NAMALWA (cell line): ENCODE data around the gene MEGF10.

Source experiments
- DNase-seq: peaks from one replicate; pipeline ENCODE4 v3.0.0-alpha.2; 2015; ENCODE audit warnings: low spot score

Gene MEGF10

DNA sequence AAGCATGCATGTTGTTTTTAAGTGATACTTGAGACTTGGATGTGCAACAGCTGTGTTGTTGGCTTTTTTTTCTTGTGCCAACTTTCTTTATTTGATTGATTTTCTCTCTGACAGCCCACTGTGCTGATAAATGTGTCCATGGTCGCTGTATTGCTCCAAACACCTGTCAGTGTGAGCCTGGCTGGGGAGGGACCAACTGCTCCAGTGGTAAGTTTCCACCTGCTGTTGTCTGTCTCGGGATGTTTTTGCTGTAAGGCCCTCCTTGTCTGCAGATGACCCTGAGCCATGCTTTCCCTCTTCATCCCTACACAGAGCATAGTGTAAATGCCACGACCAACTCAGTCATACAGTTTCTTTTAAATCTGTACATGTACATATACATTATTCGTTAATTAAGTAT lies 79.2 kb downstream of the MEGF10 start:
- DNase-seq = no peak

DNA sequence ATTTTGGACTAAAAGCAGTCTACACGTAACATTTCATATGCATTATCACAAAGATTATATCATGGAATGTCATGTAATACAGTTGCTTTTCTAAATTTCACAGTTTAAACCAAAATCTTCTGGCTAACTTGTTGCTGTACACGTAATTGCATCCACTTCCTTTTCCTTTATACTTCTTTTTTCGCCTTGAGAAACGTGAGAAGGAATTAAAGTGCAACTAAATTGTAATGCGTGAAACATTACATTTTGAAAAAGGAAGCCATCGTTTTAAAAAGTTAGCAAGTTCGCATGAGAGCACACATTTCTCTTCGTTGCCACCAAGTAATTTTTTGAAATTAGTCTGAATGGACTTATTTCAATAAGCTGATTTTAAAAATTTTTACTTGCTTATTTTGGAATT lies 80.0 kb downstream of the MEGF10 start:
- no peak for DNase-seq

DNA sequence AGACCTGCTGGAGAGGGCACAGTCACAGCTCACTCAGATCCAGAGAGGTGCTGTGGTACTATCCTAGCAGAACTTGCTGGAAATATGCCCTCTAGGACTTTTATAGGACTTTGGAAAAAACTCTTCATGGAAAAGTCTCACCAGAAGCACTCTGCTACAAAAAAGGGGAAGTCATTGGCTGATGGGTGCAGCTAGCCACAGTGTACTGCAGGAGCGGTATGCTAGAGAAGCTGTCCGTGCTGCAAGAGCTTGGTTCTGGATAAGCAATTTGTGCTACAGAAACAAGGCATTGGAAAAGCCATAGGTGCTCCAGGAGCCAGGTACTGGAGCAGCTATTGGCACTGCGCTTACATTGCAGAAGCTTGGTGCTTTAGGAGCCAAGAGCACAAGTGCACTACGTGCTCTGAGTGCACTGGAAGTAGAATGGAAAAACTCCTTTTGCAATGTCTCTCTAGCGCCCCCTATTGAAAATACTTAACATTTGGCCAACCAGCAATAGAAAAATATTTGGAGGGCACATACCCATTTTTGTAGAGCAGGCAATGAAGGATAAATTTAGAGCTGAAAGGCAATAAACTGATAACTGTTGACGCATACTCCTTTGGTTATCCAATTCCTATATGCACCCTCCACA lies 83.4 kb downstream of the MEGF10 start:
- peak; percentile 20 for DNase-seq

DNA sequence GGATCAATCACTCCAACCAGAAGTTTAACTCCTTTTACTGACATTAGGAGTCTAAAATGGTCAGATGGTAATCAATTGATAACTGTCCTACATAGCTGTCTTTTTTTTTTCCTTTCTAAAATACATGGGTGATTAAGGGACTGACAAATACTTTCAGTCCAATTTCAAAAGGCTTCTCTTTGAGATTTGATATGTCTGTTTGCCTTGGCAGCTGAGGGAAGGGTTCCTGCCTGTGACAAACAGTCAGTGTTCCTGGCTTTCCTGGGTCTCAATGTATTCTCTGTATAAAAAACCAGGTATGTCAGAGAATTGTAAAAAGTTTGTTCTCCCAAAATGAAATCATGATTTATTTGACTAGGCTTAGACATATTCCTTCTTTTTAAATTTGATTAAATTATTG lies 84.5 kb downstream of the MEGF10 start:
- DNase-seq = no peak

DNA sequence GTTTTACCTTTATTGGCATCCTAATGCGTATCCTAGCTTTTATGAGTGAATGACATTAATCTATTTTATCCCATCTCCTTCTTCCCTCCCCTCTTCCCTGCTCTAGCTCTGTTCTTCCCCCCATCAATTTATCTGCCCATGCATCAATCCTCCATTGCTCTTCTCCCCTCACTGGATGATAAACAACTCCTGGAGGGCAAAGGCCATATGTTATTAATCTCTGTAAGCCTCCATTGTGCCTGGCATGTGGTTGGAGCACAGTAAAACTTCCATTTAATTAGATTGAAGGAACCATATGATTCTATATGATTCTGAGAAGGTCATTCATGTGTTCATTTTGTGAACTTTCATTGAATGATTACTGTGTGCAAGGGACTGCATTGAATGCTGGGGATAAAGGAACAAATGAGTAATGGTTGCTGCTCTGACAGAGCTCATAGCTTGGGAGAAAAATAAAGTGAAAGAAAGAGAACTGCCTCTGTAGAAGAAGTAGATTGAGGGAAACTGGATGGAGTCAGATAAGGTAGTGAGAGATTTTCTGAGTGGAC lies 85.0 kb downstream of the MEGF10 start:
- DNase-seq = no peak

DNA sequence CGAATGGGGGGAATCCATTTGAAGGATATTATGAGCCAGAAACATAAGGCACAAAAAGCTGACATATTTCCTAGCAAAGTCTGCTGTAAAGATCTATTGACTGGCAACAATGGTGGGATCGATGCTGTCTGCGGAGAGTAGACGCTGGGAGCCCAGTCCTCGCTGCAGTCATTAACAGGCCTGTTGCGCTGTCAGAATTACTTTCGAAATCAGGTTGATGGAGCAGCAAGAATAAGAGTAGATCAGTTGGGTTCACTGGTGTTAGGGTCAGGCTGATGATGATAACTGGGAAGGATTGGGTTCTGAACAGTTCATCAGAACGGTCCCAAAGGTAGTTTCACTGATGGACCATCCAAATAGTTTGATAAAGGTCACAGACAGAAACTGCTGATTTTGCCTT lies 87.1 kb downstream of the MEGF10 start:
- no peak for DNase-seq

DNA sequence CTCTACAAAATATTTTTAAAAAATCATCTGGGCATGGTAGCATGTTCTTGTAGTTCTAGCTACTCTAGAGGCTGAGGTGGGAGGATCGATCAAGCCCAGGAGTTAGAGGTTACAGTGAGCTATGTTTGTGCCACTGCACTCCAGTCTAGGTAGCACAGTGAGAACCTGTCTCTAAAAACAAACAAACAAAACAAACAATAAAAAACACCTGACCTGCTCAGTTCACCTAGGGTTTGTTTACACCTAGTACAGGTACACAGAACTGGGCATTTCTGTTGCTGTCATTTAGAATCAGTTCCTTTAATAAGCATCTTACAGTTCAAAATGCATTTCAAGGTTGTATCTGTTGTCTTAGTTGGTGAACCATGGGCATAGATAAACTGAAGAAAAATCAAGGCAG lies 95.3 kb downstream of the MEGF10 start:
- DNase-seq = no peak

DNA sequence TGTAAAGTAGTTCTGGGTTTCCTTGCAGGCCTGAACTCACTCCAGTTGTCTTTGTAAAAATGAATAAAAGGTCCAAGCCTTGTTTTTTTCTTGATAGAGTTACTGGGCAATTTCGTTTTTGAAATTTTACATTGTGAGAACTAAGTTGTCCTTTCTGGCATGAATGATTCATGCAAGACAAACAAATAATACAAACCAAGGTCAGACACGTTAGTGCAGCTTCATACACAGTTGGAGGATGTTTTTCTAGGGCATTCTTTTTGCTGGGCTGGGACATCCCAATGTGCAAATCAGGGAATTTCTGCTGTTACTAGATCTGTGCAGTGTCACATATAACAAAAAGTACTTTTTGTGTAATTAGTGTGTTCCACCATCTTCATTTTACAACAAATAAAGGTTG lies 96.0 kb downstream of the MEGF10 start:
- no peak for DNase-seq

DNA sequence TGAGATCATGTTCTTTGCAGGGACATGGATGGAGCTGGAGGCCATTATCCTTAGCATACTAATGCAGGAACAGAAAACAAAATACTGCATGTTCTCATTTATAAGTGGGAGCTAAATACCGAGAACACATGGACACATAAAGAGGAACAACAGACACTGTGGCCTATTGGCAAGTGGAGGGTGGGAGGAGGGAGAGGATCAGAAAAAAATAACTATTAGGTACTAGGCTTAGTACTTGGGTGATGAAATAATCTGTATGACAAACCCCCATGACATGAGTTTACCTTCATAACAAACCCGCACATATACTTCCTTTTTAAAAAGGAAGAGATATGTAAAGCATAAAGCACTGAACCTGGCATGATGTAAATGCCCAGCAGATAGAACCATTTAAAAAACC lies 99.0 kb downstream of the MEGF10 start:
- no peak for DNase-seq

DNA sequence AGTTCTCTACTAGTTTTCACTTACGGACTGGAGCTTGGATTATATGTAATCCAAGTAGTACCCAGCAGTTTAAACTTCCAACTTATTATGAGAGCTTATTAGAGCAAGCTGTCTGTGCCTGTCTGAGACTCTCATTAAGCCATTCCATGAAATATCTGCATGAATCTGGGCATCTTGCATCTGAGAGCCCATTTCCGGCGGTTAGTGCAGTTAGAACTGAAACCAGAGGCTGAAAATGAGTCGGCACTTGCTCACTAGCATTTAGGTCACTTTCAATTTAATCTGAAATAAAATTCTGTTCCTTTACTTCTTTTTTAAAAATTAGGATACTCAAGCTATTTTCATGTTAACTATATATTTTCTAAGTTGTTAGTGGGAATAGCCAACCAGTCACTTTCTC lies 102.2 kb downstream of the MEGF10 start:
- DNase-seq = no peak

DNA sequence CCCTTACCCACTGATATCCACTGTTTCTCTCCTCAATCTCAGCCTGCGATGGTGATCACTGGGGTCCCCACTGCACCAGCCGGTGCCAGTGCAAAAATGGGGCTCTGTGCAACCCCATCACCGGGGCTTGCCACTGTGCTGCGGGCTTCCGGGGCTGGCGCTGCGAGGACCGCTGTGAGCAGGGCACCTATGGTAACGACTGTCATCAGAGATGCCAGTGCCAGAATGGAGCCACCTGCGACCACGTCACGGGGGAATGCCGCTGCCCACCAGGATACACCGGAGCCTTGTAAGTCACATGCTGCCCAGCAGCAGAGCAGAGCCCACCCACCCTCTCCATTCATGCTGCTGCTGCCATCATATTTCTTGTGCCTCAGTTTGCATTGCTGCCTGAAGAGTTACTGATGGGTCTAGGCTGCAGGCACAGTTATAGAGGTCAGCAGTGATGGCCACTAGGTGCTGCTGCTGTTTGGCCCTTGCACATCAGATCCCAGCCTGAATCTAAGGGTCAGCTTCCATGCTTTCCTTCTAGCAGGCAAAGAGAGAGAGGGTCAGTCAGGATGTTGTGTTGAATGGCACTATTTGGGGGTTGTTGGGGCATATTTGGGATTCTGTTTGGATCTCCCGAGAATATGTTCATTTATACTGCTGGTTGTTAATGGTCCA lies 106.0 kb downstream of the MEGF10 start:
- no peak for DNase-seq

DNA sequence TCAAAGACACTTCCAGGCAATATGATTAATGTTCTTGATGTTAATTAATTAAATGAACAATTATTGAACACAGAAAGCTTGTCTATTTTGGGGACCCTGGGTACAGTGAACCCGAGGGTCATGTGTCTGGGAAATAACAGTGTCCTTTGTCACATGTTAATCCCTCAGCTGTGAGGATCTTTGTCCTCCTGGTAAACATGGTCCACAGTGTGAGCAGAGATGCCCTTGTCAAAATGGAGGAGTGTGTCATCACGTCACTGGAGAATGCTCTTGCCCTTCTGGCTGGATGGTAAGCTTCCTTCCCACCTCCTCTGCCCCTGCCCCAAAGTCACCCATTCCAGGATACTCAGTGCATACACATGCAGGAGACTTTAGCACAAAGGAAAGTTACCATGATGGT lies 107.9 kb downstream of the MEGF10 start:
- no peak for DNase-seq

DNA sequence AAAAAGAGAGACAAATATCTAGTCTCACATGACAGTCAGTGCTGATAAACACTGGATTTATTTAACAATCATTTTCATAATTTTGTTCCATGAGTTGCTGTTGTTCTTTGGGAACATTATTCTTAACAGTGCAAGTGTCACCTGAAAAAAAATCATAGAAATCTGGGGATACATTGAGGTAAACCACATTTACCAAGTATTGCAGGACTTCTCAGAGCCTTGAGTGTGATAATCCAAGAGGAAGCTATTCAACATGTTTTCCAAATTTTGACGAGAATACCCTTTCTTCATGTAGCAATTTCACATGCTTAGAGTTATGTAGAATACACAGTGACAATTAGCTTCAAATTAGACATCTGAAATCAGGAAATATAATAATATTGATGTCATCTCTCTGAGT lies 108.5 kb downstream of the MEGF10 start:
- no peak for DNase-seq

DNA sequence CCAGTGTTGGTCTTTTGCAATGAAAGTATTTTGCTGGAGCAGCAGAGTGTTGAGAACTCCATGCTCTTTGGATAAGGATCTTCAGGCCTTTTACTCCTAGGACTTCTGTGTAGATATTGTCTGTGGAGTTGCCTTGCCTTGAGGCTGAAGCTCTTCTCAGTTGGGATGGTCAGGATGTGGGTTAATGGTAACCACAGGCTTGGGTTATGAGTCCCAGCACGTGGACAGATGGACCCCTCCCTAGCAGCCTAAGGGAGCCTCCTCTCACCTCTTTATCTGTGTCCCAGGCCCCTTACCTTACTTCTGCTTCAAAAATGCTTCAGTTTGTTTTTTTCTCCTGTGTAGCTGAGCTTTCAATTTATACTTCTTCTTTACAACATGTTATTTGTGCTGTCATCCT lies 109.9 kb downstream of the MEGF10 start:
- DNase-seq = no peak

DNA sequence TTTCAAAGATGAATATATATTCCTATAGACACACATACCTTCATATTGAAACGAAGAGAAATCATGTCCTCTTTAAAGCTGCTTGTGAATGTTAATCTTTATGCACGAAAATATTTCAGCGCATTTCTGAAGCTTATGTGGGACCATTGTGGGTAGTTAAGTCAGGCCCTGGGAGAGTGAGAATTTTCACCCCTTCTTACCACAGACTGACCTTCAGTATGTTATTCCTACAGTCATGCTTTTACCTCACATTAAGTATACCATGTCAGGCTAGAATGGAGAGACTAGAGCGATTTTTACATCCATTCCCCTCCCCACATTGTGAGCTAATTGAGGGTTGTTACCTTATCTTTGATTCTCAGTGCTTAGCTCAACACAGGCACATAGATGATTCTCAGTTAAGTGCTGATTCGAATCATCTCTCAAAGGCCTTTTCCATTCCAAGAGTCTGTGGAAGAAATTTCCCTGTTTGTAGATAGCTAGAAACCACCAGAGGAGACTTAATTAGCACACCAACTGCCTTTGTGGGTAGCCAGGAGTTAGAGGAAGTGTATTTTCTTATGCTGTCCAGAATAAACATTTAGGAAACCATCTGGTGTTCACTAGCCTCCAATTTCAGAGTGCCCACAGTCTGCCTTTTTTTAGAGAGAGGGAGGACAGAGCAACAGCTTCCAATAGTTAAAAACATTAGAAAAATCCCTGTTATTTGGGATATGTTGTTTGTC lies 110.5 kb downstream of the MEGF10 start:
- DNase-seq = no peak

DNA sequence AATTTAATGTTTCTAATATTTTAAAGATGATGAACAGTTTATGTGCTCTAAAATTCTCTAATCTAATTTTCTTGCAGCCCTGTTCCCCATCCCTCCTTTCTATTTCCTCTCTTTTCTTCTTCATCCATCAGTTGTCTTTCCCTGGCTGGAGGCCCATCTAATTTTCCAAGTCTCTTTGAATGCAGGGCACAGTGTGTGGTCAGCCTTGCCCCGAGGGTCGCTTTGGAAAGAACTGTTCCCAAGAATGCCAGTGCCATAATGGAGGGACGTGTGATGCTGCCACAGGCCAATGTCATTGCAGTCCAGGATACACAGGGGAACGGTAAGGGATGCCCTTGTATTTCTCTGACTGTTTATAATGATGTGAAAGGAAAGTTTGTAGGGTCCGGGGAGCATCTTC lies 111.8 kb downstream of the MEGF10 start:
- no peak for DNase-seq

DNA sequence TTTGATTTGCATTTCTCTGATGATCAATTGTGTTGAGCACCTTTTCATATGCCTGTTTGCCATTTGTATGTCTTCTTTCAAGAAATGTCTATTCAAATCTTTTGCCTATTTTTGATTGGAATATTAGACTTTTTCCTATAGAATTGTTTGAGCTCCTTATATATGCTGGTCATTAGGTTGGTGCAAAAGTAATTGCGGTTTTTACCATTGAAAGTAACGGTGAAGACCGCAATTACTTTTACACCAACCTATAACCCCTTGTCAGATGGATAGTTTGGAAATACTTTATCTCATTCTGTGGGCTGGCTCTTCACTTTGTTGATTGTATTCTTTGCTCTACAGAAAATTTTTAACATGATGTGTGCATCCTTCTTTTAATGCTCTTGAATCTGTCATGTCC lies 113.6 kb downstream of the MEGF10 start:
- no peak for DNase-seq

DNA sequence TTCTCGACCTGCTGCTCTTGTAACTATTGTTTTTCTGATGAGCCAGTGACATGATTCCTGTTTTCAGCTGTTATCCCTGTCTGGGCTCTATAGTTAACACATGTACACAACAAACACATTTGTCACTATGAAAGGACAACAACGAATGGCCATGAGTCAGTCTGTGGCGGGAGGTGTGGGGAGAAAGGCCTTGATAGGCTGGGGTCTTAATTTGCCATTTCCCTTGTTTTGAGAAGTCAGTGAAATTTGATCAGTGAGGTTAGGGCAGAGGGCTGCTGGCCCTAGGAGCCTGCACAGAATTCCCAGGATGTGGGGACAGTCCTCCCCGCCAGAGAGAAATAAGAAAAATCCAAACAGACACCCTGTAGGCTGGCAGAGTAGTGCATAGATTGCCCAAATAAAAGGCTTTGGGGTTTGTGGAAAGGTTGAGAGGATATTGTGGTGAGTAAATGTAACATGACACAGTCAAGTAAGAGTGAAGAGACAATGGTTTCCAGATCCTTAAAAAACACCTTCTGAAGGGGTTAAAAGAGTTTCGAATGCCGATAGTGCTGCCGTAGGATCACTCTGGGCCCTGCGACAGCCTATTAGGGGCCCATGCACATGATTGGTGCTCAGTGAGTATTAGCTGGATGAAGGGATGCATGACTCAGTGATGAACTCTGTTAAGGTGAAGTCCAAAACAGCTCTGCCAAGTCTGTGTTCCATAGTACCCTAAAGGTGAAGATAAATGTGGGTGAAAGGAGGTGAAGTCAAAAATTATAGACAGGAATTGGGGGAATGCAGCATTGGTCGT lies 115.9 kb downstream of the MEGF10 start:
- no peak for DNase-seq

DNA sequence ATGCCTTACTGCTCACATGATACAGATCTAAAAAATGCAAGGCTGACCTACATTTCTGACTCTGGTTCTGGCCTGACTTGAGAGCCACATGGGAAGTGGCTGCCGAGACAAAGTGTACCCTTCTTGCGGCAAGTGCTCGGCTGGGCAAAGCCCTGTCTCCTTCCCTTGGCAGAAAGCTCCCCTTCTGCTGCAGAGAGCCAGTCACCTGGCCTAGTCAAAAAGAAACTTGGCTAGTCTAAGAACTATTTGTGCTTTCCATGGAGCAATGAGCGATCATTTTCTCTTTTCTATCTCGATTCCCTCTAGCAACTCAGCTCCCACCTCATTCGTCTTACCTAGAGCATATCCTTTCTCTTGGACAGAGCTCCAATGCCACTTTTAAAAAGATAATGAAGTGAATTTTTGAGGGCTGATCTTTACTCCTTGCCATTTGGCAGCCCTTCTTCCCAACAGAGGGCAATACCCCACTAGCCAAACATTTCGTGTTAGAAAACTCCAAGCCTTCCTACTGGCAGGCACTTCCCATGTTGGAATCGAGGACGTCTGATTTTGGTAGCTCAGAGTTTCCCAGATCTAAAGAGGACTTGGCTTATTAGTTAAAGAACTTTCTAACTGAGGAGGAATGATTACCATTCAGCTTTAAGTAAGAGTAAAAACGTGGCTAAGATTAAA lies 118.8 kb downstream of the MEGF10 start:
- DNase-seq = no peak

DNA sequence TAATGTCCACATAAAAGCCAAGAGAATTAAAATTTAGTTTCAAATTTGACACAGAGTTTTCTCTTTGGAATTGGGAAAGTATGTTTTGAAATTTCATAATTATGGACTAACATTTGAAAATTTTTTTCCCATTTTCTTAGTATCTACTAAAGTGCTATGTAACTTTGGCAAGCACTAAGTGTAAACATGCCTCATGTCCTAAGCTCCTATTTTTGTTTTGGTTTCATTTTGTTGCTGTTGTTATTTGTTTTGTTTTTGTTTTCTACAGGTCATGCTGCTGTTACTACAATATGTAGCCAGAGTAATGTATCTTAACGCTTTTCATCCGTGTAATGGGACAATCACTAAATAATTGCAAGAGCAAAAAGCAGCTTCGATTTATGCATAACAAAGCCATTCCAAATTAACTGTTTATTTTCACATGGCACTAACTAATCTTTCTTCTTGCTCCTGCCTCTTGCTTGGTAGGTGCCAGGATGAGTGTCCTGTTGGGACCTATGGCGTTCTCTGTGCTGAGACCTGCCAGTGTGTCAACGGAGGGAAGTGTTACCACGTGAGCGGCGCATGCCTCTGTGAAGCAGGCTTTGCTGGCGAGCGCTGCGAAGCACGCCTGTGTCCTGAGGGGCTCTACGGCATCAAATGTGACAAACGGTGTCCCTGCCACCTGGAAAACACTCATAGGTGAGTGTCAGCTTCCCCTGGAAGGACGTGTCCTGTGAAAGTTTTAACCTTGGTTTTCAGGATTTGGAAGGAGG lies 119.5 kb downstream of the MEGF10 start:
- DNase-seq = no peak

DNA sequence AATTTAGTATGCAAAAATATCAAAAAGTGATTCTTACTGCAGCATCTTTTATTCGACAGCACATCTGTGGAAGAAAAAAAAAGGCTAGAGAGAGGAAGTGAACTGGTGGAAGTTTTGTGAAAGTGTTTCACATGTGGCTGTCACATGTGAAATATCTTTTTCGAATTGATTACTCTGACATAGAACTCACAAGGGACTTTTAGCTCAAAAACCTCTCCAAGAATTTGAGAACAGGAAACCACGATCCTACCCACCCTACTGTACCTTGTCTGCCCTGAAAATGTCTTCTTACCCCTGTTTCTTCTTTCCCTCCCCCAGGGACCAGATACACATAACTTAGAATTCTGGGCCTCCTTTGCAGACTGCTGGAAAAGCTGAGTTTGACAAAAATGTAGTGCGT lies 120.4 kb downstream of the MEGF10 start:
- no peak for DNase-seq
